NB4 (cell line): ENCODE data around the gene PMF1.

Experiments used
- CTCF ChIP-seq: IDR thresholded peaks from one replicate; pipeline ENCODE4 v1.5.1; 2012; ENCODE audit warnings: low read depth, low read length
- MYC ChIP-seq: IDR thresholded peaks from 2 replicates; pipeline ENCODE4 v1.6.1; 2011; ENCODE audit warnings: low read depth, low read length

GRCh38 chr1:156204686-156205085 lies 8.1 kb upstream of the PMF1 start:
- TF ChIP-seq CTCF (no peak), MYC (no peak)
